ENCODE measurements around the gene TXNRD2.

Gene TXNRD2

GRCh38 chr22:19984851-19985811 lies 43.5 kb upstream of the TXNRD2 start:
- Histone ChIP-seq H3K27me3 (peaks cover 31% of the 10 kb centered on the region), H3K4me3 (ENCODE audit: low read depth in 1 of 2, low read length in 1 of 2) (no peak overlapping the region), H3K9me3 (no peaks in the 10 kb centered on the region), H3K36me3 (no peaks in the 10 kb centered on the region), H3K27ac (no peak overlapping the region), H3K4me1 (ENCODE audit: control insufficient read depth in 1 of 2, insufficient read depth in 1 of 2, low read depth in 1 of 2, low read length in 1 of 2) (peaks cover 9 to 12% of the 10 kb centered on the region in 2 experiments)
- TF ChIP-seq, protein P1, sequence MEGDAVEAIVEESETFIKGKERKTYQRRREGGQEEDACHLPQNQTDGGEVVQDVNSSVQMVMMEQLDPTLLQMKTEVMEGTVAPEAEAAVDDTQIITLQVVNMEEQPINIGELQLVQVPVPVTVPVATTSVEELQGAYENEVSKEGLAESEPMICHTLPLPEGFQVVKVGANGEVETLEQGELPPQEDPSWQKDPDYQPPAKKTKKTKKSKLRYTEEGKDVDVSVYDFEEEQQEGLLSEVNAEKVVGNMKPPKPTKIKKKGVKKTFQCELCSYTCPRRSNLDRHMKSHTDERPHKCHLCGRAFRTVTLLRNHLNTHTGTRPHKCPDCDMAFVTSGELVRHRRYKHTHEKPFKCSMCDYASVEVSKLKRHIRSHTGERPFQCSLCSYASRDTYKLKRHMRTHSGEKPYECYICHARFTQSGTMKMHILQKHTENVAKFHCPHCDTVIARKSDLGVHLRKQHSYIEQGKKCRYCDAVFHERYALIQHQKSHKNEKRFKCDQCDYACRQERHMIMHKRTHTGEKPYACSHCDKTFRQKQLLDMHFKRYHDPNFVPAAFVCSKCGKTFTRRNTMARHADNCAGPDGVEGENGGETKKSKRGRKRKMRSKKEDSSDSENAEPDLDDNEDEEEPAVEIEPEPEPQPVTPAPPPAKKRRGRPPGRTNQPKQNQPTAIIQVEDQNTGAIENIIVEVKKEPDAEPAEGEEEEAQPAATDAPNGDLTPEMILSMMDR (IDR thresholded peaks at IDR 0.05): no peak

DNA sequence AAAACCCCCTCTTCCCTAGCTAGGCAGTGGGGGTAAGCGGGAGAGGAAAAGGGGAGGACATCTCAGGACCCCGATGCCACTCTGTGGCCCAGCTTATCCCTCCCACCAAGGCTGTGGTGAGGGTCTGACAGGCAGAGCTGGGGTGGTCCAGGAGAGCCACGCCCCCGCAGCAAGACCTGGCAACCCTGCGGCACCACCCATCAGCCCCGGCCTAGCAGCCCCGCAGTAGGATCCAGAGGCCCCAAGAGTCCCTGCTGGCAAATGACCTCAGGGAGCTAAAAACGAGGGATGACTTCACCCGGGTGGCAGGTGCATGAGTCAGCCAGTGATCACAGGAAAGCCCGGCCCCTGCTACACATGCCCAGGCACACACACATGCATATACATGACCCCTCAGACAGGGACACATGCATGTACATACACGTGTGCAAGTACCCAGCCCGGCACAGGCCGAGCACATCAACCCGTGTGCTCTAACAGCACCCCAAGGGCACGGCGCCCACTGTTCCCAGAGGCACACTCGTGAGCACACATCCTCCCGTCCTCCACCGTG lies 42.7 kb upstream of the TXNRD2 start:
- Histone ChIP-seq H3K9me3 (no peaks in the 10 kb centered on the region), H3K27ac (no peak overlapping the region), H3K36me3 (no peaks in the 10 kb centered on the region), H3K4me1 (ENCODE audit: control insufficient read depth in 1 of 2, insufficient read depth in 1 of 2, low read depth in 1 of 2, low read length in 1 of 2) (peaks cover 9 to 12% of the 10 kb centered on the region in 2 experiments), H3K4me3 (ENCODE audit: low read depth in 1 of 2, low read length in 1 of 2) (no peak overlapping the region), H3K27me3 (peaks cover 31% of the 10 kb centered on the region)
- TF ChIP-seq, protein P1 (IDR thresholded peaks at IDR 0.05): no peak

DNA sequence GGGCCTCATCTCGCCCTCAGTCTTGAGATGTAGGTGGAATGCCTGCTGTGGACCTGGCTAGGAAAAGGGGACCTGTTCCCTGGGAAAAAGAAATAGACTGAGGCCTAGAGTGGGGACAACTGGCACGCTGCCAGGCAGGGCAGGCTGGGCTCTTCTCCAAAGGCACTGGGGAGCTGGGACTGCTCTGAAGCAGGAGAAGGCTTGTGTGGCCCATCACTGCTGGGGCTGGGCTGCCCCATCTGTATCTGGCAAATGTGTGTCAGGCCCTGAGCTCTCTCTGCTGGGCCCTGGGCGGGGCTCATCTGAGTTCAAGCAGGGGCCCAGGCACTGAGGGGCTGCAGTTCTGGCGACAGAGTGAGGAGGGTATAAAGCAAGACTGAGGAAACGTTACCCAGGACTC lies 42.1 kb upstream of the TXNRD2 start:
- peaks cover 31% of the 10 kb centered on the region for H3K27me3 ChIP-seq
- no peak overlapping the region for H3K4me3 ChIP-seq (ENCODE audit: low read depth in 1 of 2, low read length in 1 of 2)
- TF ChIP-seq, protein P1 (IDR thresholded peaks at IDR 0.05): no peak
- H3K27ac ChIP-seq: no peak overlapping the region
- H3K36me3 ChIP-seq: no peaks in the 10 kb centered on the region
- no peaks in the 10 kb centered on the region for H3K9me3 ChIP-seq
- H3K4me1 ChIP-seq (ENCODE audit: control insufficient read depth in 1 of 2, insufficient read depth in 1 of 2, low read depth in 1 of 2, low read length in 1 of 2): peaks cover 9 to 12% of the 10 kb centered on the region in 2 experiments

GRCh38 chr22:19982991-19983578 lies 41.5 kb upstream of the TXNRD2 start:
- Histone ChIP-seq H3K9me3 (no peaks in the 10 kb centered on the region), H3K4me3 (ENCODE audit: low read depth in 1 of 2, low read length in 1 of 2) (no peak overlapping the region), H3K27me3 (peaks cover 31% of the 10 kb centered on the region), H3K4me1 (ENCODE audit: control insufficient read depth in 1 of 2, insufficient read depth in 1 of 2, low read depth in 1 of 2, low read length in 1 of 2) (peaks cover 9 to 12% of the 10 kb centered on the region in 2 experiments), H3K27ac (no peak overlapping the region), H3K36me3 (no peaks in the 10 kb centered on the region)
- TF ChIP-seq, protein P1 (IDR thresholded peaks at IDR 0.05): no peak

GRCh38 chr22:19981961-19982920 lies 40.6 kb upstream of the TXNRD2 start:
- TF ChIP-seq, protein P1 (IDR thresholded peaks at IDR 0.05): no peak
- H3K4me1 ChIP-seq (ENCODE audit: control insufficient read depth in 1 of 2, insufficient read depth in 1 of 2, low read depth in 1 of 2, low read length in 1 of 2): peaks cover 9 to 12% of the 10 kb centered on the region in 2 experiments

More at GRCh38 chr22:19981961-19982920, 40.6 kb upstream of the TXNRD2 start:
- H3K27me3 ChIP-seq: peaks cover 23% of the 10 kb centered on the region
- no peak overlapping the region for H3K27ac ChIP-seq
- H3K9me3 ChIP-seq: no peaks in the 10 kb centered on the region
- H3K4me3 ChIP-seq (ENCODE audit: low read depth in 1 of 2, low read length in 1 of 2): no peak overlapping the region
- no peaks in the 10 kb centered on the region for H3K36me3 ChIP-seq
